GM18868 (cell line): ENCODE measurements around the gene KRTAP20-4.

Experiments used
- ATAC-seq: cut with Tn5 transposase; IDR thresholded peaks from one replicate; pipeline ENCODE4 v1.9.1; 2021; ENCODE audit warnings: mild to moderate bottlenecking, moderate library complexity; ENCODE audit not compliant: unreplicated experiment

The KRTAP20-4 gene

GRCh38 chr21:30620522-30620921 is at the start of gene KRTAP20-4:
Gene KRTAP20-4, plus strand, starts transcription at chr21:30620627.
- no peak for ATAC-seq

GRCh38 chr21:30577766-30578165 is 42.7 kb upstream of the KRTAP20-4 start:
- ATAC-seq: no peak

- ATAC-seq: no peak
These were observed 41.1 kb upstream of the KRTAP20-4 start for GRCh38 chr21:30579346-30579745.

GRCh38 chr21:30580132-30580531 is 40.3 kb upstream of the KRTAP20-4 start:
- ATAC-seq: no peak

GRCh38 chr21:30582870-30583269 is 37.6 kb upstream of the KRTAP20-4 start:
- no peak for ATAC-seq

GRCh38 chr21:30590297-30590696 is 30.1 kb upstream of the KRTAP20-4 start, which contains the start of gene KRTAP22-2:
Gene KRTAP22-2, minus strand, starts transcription at chr21:30590397.
- no peak for ATAC-seq

GRCh38 chr21:30592140-30592539 is 28.3 kb upstream of the KRTAP20-4 start, which contains the start of gene KRTAP6-3:
Gene KRTAP6-3, plus strand, starts transcription at chr21:30592440. Its CDS starts 6 bp downstream, at chr21:30592446.
- ATAC-seq: no peak

GRCh38 chr21:30598802-30599201 is 21.6 kb upstream of the KRTAP20-4 start, which contains the start of gene KRTAP6-2:
Gene KRTAP6-2, minus strand, starts transcription at chr21:30598902. Its CDS starts 28 bp downstream, at chr21:30598874.
- ATAC-seq: no peak

GRCh38 chr21:30600787-30601186 is 19.6 kb upstream of the KRTAP20-4 start, which contains the start of gene KRTAP22-1:
Gene KRTAP22-1, plus strand, starts transcription at chr21:30601087.
- no peak for ATAC-seq

GRCh38 chr21:30605968-30606367 is 14.5 kb upstream of the KRTAP20-4 start:
- no peak for ATAC-seq

- no peak for ATAC-seq
These were observed 8.3 kb upstream of the KRTAP20-4 start for GRCh38 chr21:30612132-30612531.

GRCh38 chr21:30613836-30614235 is 6.6 kb upstream of the KRTAP20-4 start, which contains the start of gene KRTAP6-1:
Gene KRTAP6-1, minus strand, starts transcription at chr21:30613930. Its CDS starts 26 bp downstream, at chr21:30613904.
- ATAC-seq: no peak

GRCh38 chr21:30615199-30615598 is 5.2 kb upstream of the KRTAP20-4 start:
- peak; percentile 49 for ATAC-seq

- ATAC-seq: no peak
These were observed 4.3 kb upstream of the KRTAP20-4 start, which contains the start of gene KRTAP20-1 for GRCh38 chr21:30616125-30616524. Gene KRTAP20-1, plus strand, starts transcription at chr21:30616425. Its CDS starts 30 bp downstream, at chr21:30616455.

- ATAC-seq: no peak
These were observed 347 bp upstream of the KRTAP20-4 start for GRCh38 chr21:30620080-30620479.

GRCh38 chr21:30623362-30623761 is 2.9 kb downstream of the KRTAP20-4 start:
- ATAC-seq: no peak

- ATAC-seq: no peak
These were observed 5.2 kb downstream of the KRTAP20-4 start for GRCh38 chr21:30625449-30626165.

GRCh38 chr21:30628109-30628508 is 7.7 kb downstream of the KRTAP20-4 start:
- no peak for ATAC-seq

GRCh38 chr21:30629200-30629599 is 8.8 kb downstream of the KRTAP20-4 start:
- no peak for ATAC-seq

GRCh38 chr21:30634906-30635305 is 14.5 kb downstream of the KRTAP20-4 start, which contains the start of gene KRTAP20-2:
Gene KRTAP20-2, plus strand, starts transcription at chr21:30635206. Its CDS starts 58 bp downstream, at chr21:30635264.
- ATAC-seq: no peak

- ATAC-seq: no peak
These were observed 18.3 kb downstream of the KRTAP20-4 start for GRCh38 chr21:30638686-30639085.

- no peak for ATAC-seq
These were observed 22.1 kb downstream of the KRTAP20-4 start, which contains the start of gene KRTAP20-3 for GRCh38 chr21:30642564-30642963. Gene KRTAP20-3, plus strand, starts transcription at chr21:30642864.
